Measurements from ENCODE around the gene GTF2E1. TPM values are rescaled to one million over a fixed set of nuclear protein-coding genes. Genes with fewer than 3 reads are reported as not detected.
A peak's percentile ranks its signal among the peaks of the same experiment; 100 is the strongest.

GTF2E1 gene
- total and polyA plus RNA-seq, 10 of the 15 experiments (the other 5 are each of a cell fraction or from before 2014, with no cell fraction given): 9.2 to 24.9 (median 16.2) TPM

GRCh38 chr3:120764206-120764605 is 21.7 kb downstream of the GTF2E1 start:
- 0 out of 2 replicates have a peak overlapping the region, but pooled peaks have one; percentile 31 for H3K4me3 ChIP-seq

GRCh38 chr3:120765830-120766493 is 23.4 kb downstream of the GTF2E1 start:
- H3K4me1 ChIP-seq (ENCODE audit: control insufficient read depth, insufficient read depth, low read length): peaks cover 18% of the 10 kb centered on the region
- intact Hi-C loops (cut with micrococcal nuclease; ENCODE audit: unreplicated experiment) (no loop called here), in situ Hi-C loops (cut with MboI) (no loop called here)
- H3K9ac ChIP-seq (ENCODE audit: control insufficient read depth, insufficient read depth, low read length): no peak overlapping the region
- SMC1A ChIA-PET (ENCODE audit: uncharacterized antibody, unreplicated experiment): interaction anchor here (0.6 to 4.8 kb wide), 17 partner anchors 9 to 171 kb away, joined by 3 to 27 read pairs (median 7); partner anchors contain the start of gene NDUFB4
- H3K36me3 ChIP-seq (ENCODE audit: control insufficient read depth in 2 of 2, insufficient read depth in 2 of 2, low read length in 1 of 2): 0 out of 4 replicates have a peak, but pooled peaks cover 0 to 3% of the 10 kb centered on the region in 2 experiments
- peak overlapping the region; percentile 59 for H3K27ac ChIP-seq (ENCODE audit: control insufficient read depth, insufficient read depth)
- no peaks in the 10 kb centered on the region for H3K27me3 ChIP-seq (replicated peaks in 1 of 2; ENCODE audit: control insufficient read depth in 2 of 2, insufficient read depth in 2 of 2, low read length in 1 of 2)
- H2AFZ ChIP-seq (ENCODE audit: control insufficient read depth, low read depth, low read length): no peak overlapping the region
- peak overlapping the region; percentile 58 for H3K4me2 ChIP-seq (ENCODE audit: control insufficient read depth, insufficient read depth)
- ATAC-seq (peak; percentile 70), DNase-seq (ENCODE audit: low read depth, low spot score) (no peak), FAIRE-seq (no peak)
- RAD21 ChIA-PET (ENCODE audit: unreplicated experiment): interaction anchor here (0.8 to 6.0 kb wide), 10 partner anchors 12 to 349 kb away, joined by 3 to 30 read pairs (median 5); partner anchors contain the start of genes GTF2E1, NDUFB4 and RABL3
- TF ChIP-seq MTA2 (IDR thresholded peaks at IDR 0.05; ENCODE audit: low read depth): no peak
- TF ChIP-seq JUNB (IDR thresholded peaks at IDR 0.05): 0 out of 2 replicates have a peak, but pooled peaks have one; percentile 16
- 0 out of 2 replicates have a peak, but pooled peaks have one; percentile 20 for TF ChIP-seq NFIC (IDR thresholded peaks at IDR 0.05; ENCODE audit: low read depth, low read length)
- H3K4me3 ChIP-seq: no peak overlapping the region
- peaks cover 49% of the 10 kb centered on the region for H3K79me2 ChIP-seq (ENCODE audit: control insufficient read depth, insufficient read depth, low read length)
- no peaks in the 10 kb centered on the region for H4K20me1 ChIP-seq (ENCODE audit: control insufficient read depth, insufficient read depth)
- CTCF ChIA-PET: interaction anchor here (0.8 to 2.5 kb wide), 14 partner anchors 7 to 1386 kb away, joined by 3 to 11 read pairs (median 4); partner anchors contain the start of gene GTF2E1
- H3K9me3 ChIP-seq (replicated peaks; ENCODE audit: control insufficient read depth, insufficient read depth, low read length): no peaks in the 10 kb centered on the region
- POLR2A ChIA-PET: interaction anchor here (0.6 to 1.9 kb wide), 5 partner anchors 12 to 170 kb away, joined by 3 to 5 read pairs (median 5); partner anchors contain the start of gene NDUFB4
- BruUV-seq (replicated peaks): no TSS peak

More at GRCh38 chr3:120764206-120764605, 21.7 kb downstream of the GTF2E1 start:
- intact Hi-C loops (cut with micrococcal nuclease; ENCODE audit: unreplicated experiment): no loop called here
- H3K27me3 ChIP-seq (replicated peaks in 1 of 2; ENCODE audit: control insufficient read depth in 2 of 2, insufficient read depth in 2 of 2, low read length in 1 of 2): no peaks in the 10 kb centered on the region
- ATAC-seq (peak; percentile 38), FAIRE-seq (no peak), DNase-seq (ENCODE audit: low read depth, low spot score) (no peak)
- H3K4me2 ChIP-seq (ENCODE audit: control insufficient read depth, insufficient read depth): peak overlapping the region; percentile 59
- POLR2A ChIA-PET: interaction anchor here (0.9 to 1.8 kb wide), 5 partner anchors 8 to 167 kb away, joined by 3 to 5 read pairs (median 4); no protein-coding TSS in a partner anchor
- H2AFZ ChIP-seq (ENCODE audit: control insufficient read depth, low read depth, low read length): no peak overlapping the region
- no peak overlapping the region for H3K9ac ChIP-seq (ENCODE audit: control insufficient read depth, insufficient read depth, low read length)
- TF ChIP-seq ETV6 (conservative IDR thresholded peaks at IDR 0.05 in 1 of 2, IDR thresholded peaks at IDR 0.05 in 1 of 2; ENCODE audit: borderline replicate concordance in 1 of 2, low read depth in 1 of 2) (no peak), KAT2A (conservative IDR thresholded peaks at IDR 0.05; ENCODE audit: control insufficient read depth, low read depth, low read length) (no peak), CBFB (IDR thresholded peaks at IDR 0.05; ENCODE audit: low read depth) (no peak)
- RAD21 ChIA-PET (ENCODE audit: unreplicated experiment): interaction anchor here (2.0 to 6.0 kb wide), 5 partner anchors 16 to 206 kb away, joined by 4 to 30 read pairs (median 8); partner anchors contain the start of genes GTF2E1, NDUFB4 and RABL3
- H3K36me3 ChIP-seq (ENCODE audit: control insufficient read depth in 2 of 2, insufficient read depth in 2 of 2, low read length in 1 of 2): no peaks in the 10 kb centered on the region
- in situ Hi-C loops (cut with MboI): no loop called here
- peaks cover 46% of the 10 kb centered on the region for H3K79me2 ChIP-seq (ENCODE audit: control insufficient read depth, insufficient read depth, low read length)
- CTCF ChIA-PET: interaction anchor here (1.3 to 3.0 kb wide), 7 partner anchors 9 to 205 kb away, joined by 3 to 14 read pairs (median 5); partner anchors contain the start of gene GTF2E1
- peaks cover 18% of the 10 kb centered on the region for H3K4me1 ChIP-seq (ENCODE audit: control insufficient read depth, insufficient read depth, low read length)
- H3K27ac ChIP-seq (ENCODE audit: control insufficient read depth, insufficient read depth): peak overlapping the region; percentile 65
- H3K9me3 ChIP-seq (replicated peaks; ENCODE audit: control insufficient read depth, insufficient read depth, low read length): no peaks in the 10 kb centered on the region; the same call in 2 of the 3 replicates
- SMC1A ChIA-PET (ENCODE audit: uncharacterized antibody, unreplicated experiment): interaction anchor here (0.6 to 4.3 kb wide), 10 partner anchors 9 to 189 kb away, joined by 3 to 27 read pairs (median 6); partner anchors contain the start of gene NDUFB4
- BruUV-seq (replicated peaks): no TSS peak
- no peaks in the 10 kb centered on the region for H4K20me1 ChIP-seq (ENCODE audit: control insufficient read depth, insufficient read depth)
